SU-DHL-6 (cell line): ENCODE measurements around the gene THEMIS.

Source experiments
- H2AFZ ChIP-seq: fragments of 200-600 bp; sonication (generic); 2 replicates; pipeline ENCODE4 v1.6.1; 2014; ENCODE audit warnings: low read depth, mild to moderate bottlenecking, moderate library complexity, mixed read lengths, antibody characterized with exemption, low read length; ENCODE audit not compliant: severe bottlenecking
- H3F3A ChIP-seq: fragments of 200-600 bp; shearing (Covaris generic); 2 replicates; pipeline ENCODE4 v1.6.0; 2016; ENCODE audit warnings: antibody characterized with exemption, mild to moderate bottlenecking; ENCODE audit not compliant: insufficient read depth
- H3K27ac ChIP-seq: fragments of 200-600 bp; sonication (generic); 2 replicates; pipeline ENCODE4 v1.5.1; 2016; ENCODE audit warnings: low read depth, mild to moderate bottlenecking, low read length, moderate library complexity, mixed read lengths
- H3K27me3 ChIP-seq: fragments of 200-600 bp; sonication (generic), shearing (Covaris generic); 2 replicates; pipeline ENCODE4 v1.6.0; 2014; ENCODE audit warnings: mild to moderate bottlenecking, low read length
- H3K36me3 ChIP-seq: fragments of 200-600 bp; sonication (generic); 2 replicates; pipeline ENCODE4 v1.6.1; 2014; ENCODE audit warnings: mild to moderate bottlenecking, low read length, mixed read lengths
- H3K4me2 ChIP-seq: fragments of 300-600, 200-600 bp; shearing (Covaris generic), sonication (generic); 2 replicates; pipeline ENCODE4 v1.6.0; 2014; ENCODE audit warnings: low read length, low read depth, mild to moderate bottlenecking; ENCODE audit not compliant: poor library complexity, severe bottlenecking
- H3K4me3 ChIP-seq: fragments of 200-600 bp; sonication (generic); 2 replicates; pipeline ENCODE4 v1.5.1; 2014; ENCODE audit warnings: antibody characterized with exemption, low read length, mild to moderate bottlenecking, mixed read lengths; ENCODE audit not compliant: insufficient read depth, poor library complexity, severe bottlenecking
- H3K79me2 ChIP-seq: fragments of 200-600 bp; sonication (generic); 2 replicates; pipeline ENCODE4 v1.6.1; 2014; ENCODE audit warnings: mild to moderate bottlenecking, low read length, moderate library complexity; ENCODE audit not compliant: insufficient read depth
- H3K9ac ChIP-seq: fragments of 200-600 bp; sonication (generic); 2 replicates; pipeline ENCODE4 v1.7.0; 2014; ENCODE audit warnings: mild to moderate bottlenecking, low read length
- H3K9me2 ChIP-seq: fragments of 200-600 bp; sonication (generic); replicated peaks from 2 replicates; pipeline ENCODE4 v1.6.1; 2014; ENCODE audit warnings: low read length; ENCODE audit not compliant: insufficient read depth
- H3K9me3 ChIP-seq: fragments of 200-600 bp; sonication (generic); 2 replicates; pipeline ENCODE4 v1.6.1; 2014; ENCODE audit warnings: low read length, mixed read lengths; ENCODE audit not compliant: insufficient read depth
- H4K20me1 ChIP-seq: fragments of 200-600 bp; sonication (generic); 2 replicates; pipeline ENCODE4 v1.6.1; 2014; ENCODE audit warnings: low read depth, mild to moderate bottlenecking, antibody characterized with exemption, low read length, moderate library complexity, mixed read lengths
- CTCF ChIP-seq: fragments of 200-600 bp; sonication (generic); IDR thresholded peaks from one replicate; pipeline ENCODE4 v1.5.1; 2017; ENCODE audit warnings: antibody characterized with exemption, mild to moderate bottlenecking, low read length, moderate library complexity; ENCODE audit not compliant: insufficient read depth, poor library complexity, severe bottlenecking
- EZH2phosphoT487 ChIP-seq: fragments of 200-600 bp; sonication (generic), shearing (Covaris generic); conservative IDR thresholded peaks from 2 replicates; pipeline ENCODE4 v1.6.1; 2018; ENCODE audit warnings: mild to moderate bottlenecking, antibody characterized with exemption, low read length, moderate library complexity, mixed read lengths

THEMIS gene

GRCh38 chr6:127900935-127901334 is at the start of gene THEMIS:
Gene THEMIS, minus strand, starts transcription at chr6:127901058. Its CDS starts 126 bp downstream, at chr6:127900932.
- Histone ChIP-seq H3K27me3 (no peaks in the 10 kb centered on the region), H3K4me3 (no peak within 1 kb of the TSS), H3F3A (no peaks in the 10 kb centered on the region), H3K4me2 (no peak within 1 kb of the TSS), H3K36me3 (no peaks in the 10 kb centered on the region), H3K9me3 (no peaks in the 10 kb centered on the region), H3K27ac (no peak within 1 kb of the TSS), H3K9ac (no peak within 1 kb of the TSS), H2AFZ (no peak within 1 kb of the TSS), H3K79me2 (no peaks in the 10 kb centered on the region), H4K20me1 (no peaks in the 10 kb centered on the region), H3K9me2 (no peaks in the 10 kb centered on the region)
- TF ChIP-seq EZH2phosphoT487: no peak
- TF ChIP-seq CTCF: no peak

GRCh38 chr6:127949251-127949650 is 48.4 kb upstream of the THEMIS start:
- Histone ChIP-seq H3K4me2 (no peak overlapping the region), H3K9me3 (no peaks in the 10 kb centered on the region), H3K36me3 (no peaks in the 10 kb centered on the region), H3F3A (no peaks in the 10 kb centered on the region), H3K79me2 (no peaks in the 10 kb centered on the region), H3K9ac (no peak overlapping the region), H3K4me3 (no peak overlapping the region), H3K27me3 (no peaks in the 10 kb centered on the region), H2AFZ (no peak overlapping the region), H3K27ac (no peak overlapping the region), H3K9me2 (no peaks in the 10 kb centered on the region), H4K20me1 (no peaks in the 10 kb centered on the region)
- TF ChIP-seq CTCF (no peak), EZH2phosphoT487 (no peak)

- H3K9ac ChIP-seq: no peak overlapping the region
- H3K79me2 ChIP-seq: no peaks in the 10 kb centered on the region
- no peaks in the 10 kb centered on the region for H4K20me1 ChIP-seq
- no peaks in the 10 kb centered on the region for H3K9me2 ChIP-seq
- H3K36me3 ChIP-seq: no peaks in the 10 kb centered on the region
- TF ChIP-seq EZH2phosphoT487 (no peak), CTCF (no peak)
- H3F3A ChIP-seq: no peaks in the 10 kb centered on the region
- H3K9me3 ChIP-seq: no peaks in the 10 kb centered on the region
- no peak overlapping the region for H3K4me3 ChIP-seq
- no peak overlapping the region for H2AFZ ChIP-seq
- H3K27me3 ChIP-seq: no peaks in the 10 kb centered on the region
- H3K4me2 ChIP-seq: no peak overlapping the region
- H3K27ac ChIP-seq: no peak overlapping the region
Measured at GRCh38 chr6:127946388-127946787, 45.5 kb upstream of the THEMIS start.
